Measurements from ENCODE around the gene LRMDA. TPM values are rescaled to one million over a fixed set of nuclear protein-coding genes. Genes with fewer than 3 reads are reported as not detected.

LRMDA gene
- total RNA-seq, 1 donor = under 0.01 TPM

- TF ChIP-seq, protein P1, sequence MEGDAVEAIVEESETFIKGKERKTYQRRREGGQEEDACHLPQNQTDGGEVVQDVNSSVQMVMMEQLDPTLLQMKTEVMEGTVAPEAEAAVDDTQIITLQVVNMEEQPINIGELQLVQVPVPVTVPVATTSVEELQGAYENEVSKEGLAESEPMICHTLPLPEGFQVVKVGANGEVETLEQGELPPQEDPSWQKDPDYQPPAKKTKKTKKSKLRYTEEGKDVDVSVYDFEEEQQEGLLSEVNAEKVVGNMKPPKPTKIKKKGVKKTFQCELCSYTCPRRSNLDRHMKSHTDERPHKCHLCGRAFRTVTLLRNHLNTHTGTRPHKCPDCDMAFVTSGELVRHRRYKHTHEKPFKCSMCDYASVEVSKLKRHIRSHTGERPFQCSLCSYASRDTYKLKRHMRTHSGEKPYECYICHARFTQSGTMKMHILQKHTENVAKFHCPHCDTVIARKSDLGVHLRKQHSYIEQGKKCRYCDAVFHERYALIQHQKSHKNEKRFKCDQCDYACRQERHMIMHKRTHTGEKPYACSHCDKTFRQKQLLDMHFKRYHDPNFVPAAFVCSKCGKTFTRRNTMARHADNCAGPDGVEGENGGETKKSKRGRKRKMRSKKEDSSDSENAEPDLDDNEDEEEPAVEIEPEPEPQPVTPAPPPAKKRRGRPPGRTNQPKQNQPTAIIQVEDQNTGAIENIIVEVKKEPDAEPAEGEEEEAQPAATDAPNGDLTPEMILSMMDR (IDR thresholded peaks at IDR 0.05; ENCODE audit: insufficient read depth, low read depth, low read length) = no peak
- DNase-seq (ENCODE audit: low read depth) = no peak
- no peak overlapping the region for H3K4me3 ChIP-seq (ENCODE audit: low read depth, low read length)
These were observed 75.5 kb downstream of the LRMDA start for GRCh38 chr10:75506930-75507329.

GRCh38 chr10:75507469-75507868 lies 76.0 kb downstream of the LRMDA start:
- no peak for DNase-seq (ENCODE audit: low read depth)
- TF ChIP-seq, protein P1 (IDR thresholded peaks at IDR 0.05; ENCODE audit: insufficient read depth, low read depth, low read length) = no peak
- H3K4me3 ChIP-seq (ENCODE audit: low read depth, low read length) = no peak overlapping the region

GRCh38 chr10:75508239-75508813 lies 76.9 kb downstream of the LRMDA start:
- peak; percentile 81 for DNase-seq (ENCODE audit: low read depth)
- H3K4me3 ChIP-seq (ENCODE audit: low read depth, low read length) = no peak overlapping the region
- TF ChIP-seq, protein P1 (IDR thresholded peaks at IDR 0.05; ENCODE audit: insufficient read depth, low read depth, low read length) = no peak

DNA sequence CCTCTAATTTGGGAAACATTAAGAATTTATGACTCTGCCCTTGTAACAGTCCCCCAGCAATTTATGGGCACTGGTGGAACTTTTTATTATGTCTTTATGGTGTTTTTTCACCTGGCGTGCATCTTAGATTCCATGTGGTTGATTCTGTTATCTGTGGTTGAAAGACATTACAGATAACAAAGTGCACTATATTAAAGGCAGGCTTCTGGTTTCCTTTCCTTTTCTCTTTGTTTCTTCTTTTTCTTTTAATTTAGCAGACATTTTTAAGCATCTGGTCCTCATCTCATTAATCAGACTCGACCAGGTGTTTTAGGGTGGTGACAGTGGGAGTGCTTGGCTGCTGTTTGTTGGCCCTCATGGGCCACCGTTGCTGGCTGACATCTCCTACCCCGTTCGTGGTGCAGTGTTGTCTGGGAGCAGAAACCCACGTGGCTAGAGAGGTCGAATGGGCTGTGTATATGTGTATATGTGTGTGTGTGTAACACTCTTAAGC lies 77.4 kb downstream of the LRMDA start:
- TF ChIP-seq, protein P1 (IDR thresholded peaks at IDR 0.05; ENCODE audit: insufficient read depth, low read depth, low read length) = no peak
- DNase-seq (ENCODE audit: low read depth) = peak; percentile 22
- no peak overlapping the region for H3K4me3 ChIP-seq (ENCODE audit: low read depth, low read length)

GRCh38 chr10:75509706-75510105 lies 78.3 kb downstream of the LRMDA start:
- TF ChIP-seq, protein P1 (IDR thresholded peaks at IDR 0.05; ENCODE audit: insufficient read depth, low read depth, low read length) = no peak
- no peak overlapping the region for H3K4me3 ChIP-seq (ENCODE audit: low read depth, low read length)
- no peak for DNase-seq (ENCODE audit: low read depth)

GRCh38 chr10:75511011-75511410 lies 79.6 kb downstream of the LRMDA start:
- TF ChIP-seq, protein P1 (IDR thresholded peaks at IDR 0.05; ENCODE audit: insufficient read depth, low read depth, low read length) = no peak
- no peak overlapping the region for H3K4me3 ChIP-seq (ENCODE audit: low read depth, low read length)
- DNase-seq (ENCODE audit: low read depth) = no peak

Data from fibroblast of villous mesenchyme (primary cell).